Measurements from ENCODE around the gene SEL1L. TPM values are rescaled to one million over a fixed set of nuclear protein-coding genes. Genes with fewer than 3 reads are reported as not detected.
A peak's percentile ranks its signal among the peaks of the same experiment; 100 is the strongest.

The SEL1L gene
- polyA plus RNA-seq, 2 of the 4 experiments (the other 2 are of a cell fraction), result 25.9 to 43.2 TPM

- no peaks in the 10 kb centered on the region for H3K9me3 ChIP-seq
- no peak for ATAC-seq
- no peak overlapping the region for H3K4me2 ChIP-seq
- ChIA-PET CTCF (no interaction called here), POLR2A (no interaction called here)
- no peak overlapping the region for H3K27ac ChIP-seq
- 0% methylated on average over 2 of the region's 2 CpGs for WGBS (ENCODE audit: missing lambda C conversion rate)
- no peak for FAIRE-seq
- H3K4me3 ChIP-seq, result no peak overlapping the region
- TF ChIP-seq GATA3 (IDR thresholded peaks at IDR 0.05; ENCODE audit: borderline replicate concordance), result no peak
- TF ChIP-seq EHMT2 (IDR thresholded peaks at IDR 0.05; ENCODE audit: low read depth), result no peak
- no peak for TF ChIP-seq USF2 (IDR thresholded peaks at IDR 0.05)
- TF ChIP-seq FOSL2 (IDR thresholded peaks at IDR 0.05), result no peak
- TF ChIP-seq FOSL2 (CRISPR knock-in tag; IDR thresholded peaks at IDR 0.05), result no peak
- TF ChIP-seq FOXS1 (CRISPR knock-in tag; IDR thresholded peaks at IDR 0.05), result no peak
- no peak for TF ChIP-seq PBX3 (IDR thresholded peaks at IDR 0.05)
- TF ChIP-seq CBX8 (IDR thresholded peaks at IDR 0.05), result no peak
- TF ChIP-seq TP53 (CRISPR knock-in tag; IDR thresholded peaks at IDR 0.05), result no peak
- TF ChIP-seq HOXB13 (CRISPR knock-in tag; IDR thresholded peaks at IDR 0.05; ENCODE audit: low read depth), result no peak
- no peak for TF ChIP-seq ZFP36 (IDR thresholded peaks at IDR 0.05; ENCODE audit: borderline replicate concordance, partially characterized antibody)
- no peak for TF ChIP-seq CHD2 (IDR thresholded peaks at IDR 0.05; ENCODE audit: low read length, partially characterized antibody)
- no peak for TF ChIP-seq HES2 (IDR thresholded peaks at IDR 0.05)
- TF ChIP-seq TFCP2L1 (CRISPR knock-in tag; IDR thresholded peaks at IDR 0.05), result no peak
- no peak for TF ChIP-seq MAFK (IDR thresholded peaks at IDR 0.05; ENCODE audit: partially characterized antibody)
- no peak for DNase-seq (ENCODE audit: low read depth in 1 of 2, low spot score in 1 of 2)
- H3K4me1 ChIP-seq, result no peaks in the 10 kb centered on the region
These were observed 45.5 kb upstream of the SEL1L start for GRCh38 chr14:81579115-81579514.

- H3K4me1 ChIP-seq, result no peaks in the 10 kb centered on the region
- 7% methylated on average over 5 of the region's 5 CpGs for whole genome bisulfite sequencing (ENCODE audit: missing lambda C conversion rate)
- H3K4me3 ChIP-seq, result no peak overlapping the region
- no peak overlapping the region for H3K4me2 ChIP-seq
- no peak for TF ChIP-seq POLR2AphosphoS2 (conservative IDR thresholded peaks at IDR 0.05; ENCODE audit: low read length)
- no peak for TF ChIP-seq FOSL2 (IDR thresholded peaks at IDR 0.05)
- TF ChIP-seq FOSL2 (CRISPR knock-in tag; IDR thresholded peaks at IDR 0.05), result 0 out of 2 replicates have a peak, but pooled peaks have one; percentile 4
- TF ChIP-seq SREBF2 (IDR thresholded peaks at IDR 0.05), result no peak
- no peak for TF ChIP-seq POLR2A (IDR thresholded peaks at IDR 0.05; ENCODE audit: low read length)
- no peak for TF ChIP-seq MYC (IDR thresholded peaks at IDR 0.05; ENCODE audit: borderline replicate concordance, low read length)
- no peak for TF ChIP-seq ESRRA (IDR thresholded peaks at IDR 0.05; ENCODE audit: borderline replicate concordance, low read length)
- no peak for TF ChIP-seq KDM5A (IDR thresholded peaks at IDR 0.05)
- ChIA-PET CTCF (no interaction called here), POLR2A (no interaction called here)
- no peaks in the 10 kb centered on the region for H3K9me3 ChIP-seq
- no peak overlapping the region for H3K27ac ChIP-seq
- ATAC-seq (no peak), FAIRE-seq (no peak), DNase-seq (ENCODE audit: low read depth in 1 of 2, low spot score in 1 of 2) (no peak)
These were observed 37.8 kb upstream of the SEL1L start for GRCh38 chr14:81571437-81571836.

GRCh38 chr14:81567302-81567701, 33.6 kb upstream of the SEL1L start:
- ChIA-PET POLR2A (no interaction called here), CTCF (no interaction called here)
- Histone ChIP-seq H3K4me1 (no peaks in the 10 kb centered on the region), H3K9me3 (no peaks in the 10 kb centered on the region), H3K27ac (no peak overlapping the region), H3K4me3 (no peak overlapping the region), H3K4me2 (no peak overlapping the region)
- 28% methylated on average over 6 of the region's 6 CpGs for WGBS (ENCODE audit: missing lambda C conversion rate)
- DNase-seq (ENCODE audit: low read depth in 1 of 2, low spot score in 1 of 2) (peak in 1 of 2 experiments; percentile 4), FAIRE-seq (no peak), ATAC-seq (no peak)
- TF ChIP-seq ZSCAN20 (CRISPR knock-in tag; IDR thresholded peaks at IDR 0.05), result no peak
- no peak for TF ChIP-seq GATA3 (IDR thresholded peaks at IDR 0.05; ENCODE audit: borderline replicate concordance)
- TF ChIP-seq E2F6 (IDR thresholded peaks at IDR 0.05; ENCODE audit: borderline replicate concordance, low read depth), result no peak
- no peak for TF ChIP-seq BCL3 (IDR thresholded peaks at IDR 0.05)
- TF ChIP-seq PBX3 (IDR thresholded peaks at IDR 0.05), result no peak
- TF ChIP-seq JUNB (IDR thresholded peaks at IDR 0.05), result no peak
- TF ChIP-seq HOXA7 (CRISPR knock-in tag; IDR thresholded peaks at IDR 0.05), result no peak
- TF ChIP-seq MAFK (IDR thresholded peaks at IDR 0.05; ENCODE audit: partially characterized antibody), result no peak
- no peak for TF ChIP-seq REST (IDR thresholded peaks at IDR 0.05)
- no peak for TF ChIP-seq HDAC2 (IDR thresholded peaks at IDR 0.05)
- no peak for TF ChIP-seq MAZ (IDR thresholded peaks at IDR 0.05; ENCODE audit: borderline replicate concordance, low read depth, low read length)
